ENCODE data around the gene GALNT4.

Gene GALNT4

DNA sequence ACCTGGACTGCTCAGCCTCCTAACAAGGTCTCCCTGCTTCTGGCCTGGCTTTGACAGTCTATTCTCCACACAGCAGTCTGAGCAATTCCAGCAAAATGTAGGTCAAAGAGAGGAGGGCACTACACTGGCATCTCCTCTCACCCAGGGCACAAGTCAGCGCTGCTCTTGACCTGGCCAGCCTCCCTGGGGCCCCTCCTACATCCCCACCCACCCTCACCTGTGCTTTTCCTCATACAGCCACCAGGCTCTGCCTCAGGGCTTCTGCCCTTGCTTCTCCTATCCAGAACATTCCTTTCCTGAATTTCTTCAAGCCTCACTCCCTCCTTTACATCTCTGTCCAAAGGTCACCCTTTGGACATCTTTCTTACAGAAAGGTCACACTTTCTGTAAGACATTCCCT, 33.7 kb downstream of the GALNT4 start:
- no peak for DNase-seq

GRCh38 chr12:89486264-89486663, 38.3 kb downstream of the GALNT4 start:
- DNase-seq: no peak

DNA sequence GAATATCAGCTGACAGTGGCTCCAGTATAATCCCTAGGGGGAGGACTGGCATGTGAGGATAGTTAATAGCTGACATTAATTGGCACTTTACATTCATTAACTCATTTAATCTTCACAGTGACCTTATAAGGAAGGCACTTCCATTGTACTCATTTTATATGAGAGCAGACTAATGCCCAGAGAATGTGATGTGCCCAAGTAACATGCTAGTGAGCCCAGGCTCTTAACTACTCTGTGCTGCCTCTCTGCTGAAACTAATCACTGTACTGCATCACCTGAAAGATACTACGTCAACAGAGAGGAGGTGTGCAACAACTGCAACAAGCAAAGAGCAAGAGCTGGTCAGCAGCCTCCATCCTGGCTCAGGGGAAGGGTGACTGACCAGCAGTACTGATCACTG, 40.1 kb downstream of the GALNT4 start:
- no peak for DNase-seq

- no peak for DNase-seq
These were observed 43.2 kb downstream of the GALNT4 start for GRCh38 chr12:89481213-89481914.

DNA sequence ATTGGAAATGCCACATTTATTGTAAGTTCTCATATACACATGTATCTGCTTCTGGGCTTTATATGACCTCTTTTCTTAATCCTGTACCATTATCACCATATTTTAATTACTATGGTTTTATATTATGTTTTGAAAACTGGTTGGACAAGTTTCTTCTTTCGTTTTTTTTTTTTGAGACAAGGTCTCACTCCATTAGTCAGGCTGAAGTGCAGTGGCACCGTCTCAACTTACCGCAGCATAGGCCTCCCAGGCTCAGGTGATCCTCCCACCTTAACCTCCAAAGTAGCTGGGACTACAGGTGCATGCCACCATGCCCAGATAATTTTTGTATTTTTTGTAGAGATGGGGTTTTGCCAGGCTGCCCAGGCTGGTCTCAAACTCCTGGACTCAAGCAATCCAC, 44.6 kb downstream of the GALNT4 start:
- no peak for DNase-seq

DNA sequence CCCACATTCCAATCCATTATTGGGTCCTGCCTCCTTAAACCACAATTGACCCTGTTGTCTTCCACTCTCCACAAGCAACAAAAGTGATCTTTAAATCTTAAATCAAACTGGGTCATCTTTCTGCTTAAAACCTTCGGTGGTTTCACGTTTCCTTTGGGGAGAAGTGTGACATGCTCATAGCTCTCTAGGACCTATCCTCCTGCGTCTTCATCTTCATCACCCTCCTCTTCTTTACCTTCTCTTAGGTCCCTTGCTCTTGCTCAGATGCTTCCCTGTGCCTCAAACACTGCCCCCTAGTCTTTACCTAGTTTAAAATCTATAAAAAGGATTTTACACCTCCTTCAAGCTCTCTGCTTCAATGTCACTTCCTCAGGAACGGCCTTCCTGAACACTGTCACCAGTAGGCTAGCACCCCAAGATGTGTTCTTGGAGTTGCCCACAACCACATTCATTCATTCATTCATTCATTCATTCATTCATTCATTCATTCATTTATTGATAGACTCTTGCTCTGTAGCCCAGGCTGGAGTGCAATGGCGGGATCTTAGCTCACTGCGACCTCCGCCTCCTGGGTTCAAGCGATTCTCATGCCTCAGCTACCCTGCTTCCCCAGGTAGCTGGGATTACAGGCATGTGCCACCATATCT, 46.8 kb downstream of the GALNT4 start:
- no peak for DNase-seq

DNA sequence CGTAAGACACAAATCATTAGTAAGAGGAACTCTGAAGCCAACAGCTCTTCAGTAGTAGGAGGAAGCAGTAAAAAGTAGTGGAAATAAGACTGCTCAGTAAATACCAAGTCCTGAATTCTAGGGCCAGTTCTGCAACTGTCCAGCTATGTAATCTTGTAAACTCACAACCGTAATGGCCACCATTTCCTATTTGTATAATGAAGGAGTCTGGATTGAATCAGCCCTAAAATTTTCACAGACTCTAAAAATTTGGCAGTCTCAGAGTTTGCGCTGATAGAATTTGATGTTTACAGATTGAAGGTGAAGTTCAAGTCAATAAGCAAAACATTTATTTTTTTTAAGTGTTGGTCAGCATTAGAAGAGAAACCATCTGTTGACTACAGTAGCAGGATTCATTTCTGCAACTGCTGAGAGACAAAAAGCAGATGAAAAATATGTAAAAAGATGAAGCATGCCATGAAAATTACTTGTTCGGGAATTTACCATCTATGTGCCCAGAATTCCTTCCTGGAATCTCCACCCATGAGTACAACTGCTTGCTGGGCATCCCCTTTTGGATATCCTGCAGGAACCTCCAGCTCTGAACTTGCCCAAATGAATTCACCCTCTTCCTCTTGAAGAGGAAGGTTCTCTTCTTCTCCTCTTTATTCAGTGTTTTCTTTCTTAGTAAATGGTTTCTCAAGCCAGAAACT, 47.5 kb downstream of the GALNT4 start:
- DNase-seq: no peak

DNA sequence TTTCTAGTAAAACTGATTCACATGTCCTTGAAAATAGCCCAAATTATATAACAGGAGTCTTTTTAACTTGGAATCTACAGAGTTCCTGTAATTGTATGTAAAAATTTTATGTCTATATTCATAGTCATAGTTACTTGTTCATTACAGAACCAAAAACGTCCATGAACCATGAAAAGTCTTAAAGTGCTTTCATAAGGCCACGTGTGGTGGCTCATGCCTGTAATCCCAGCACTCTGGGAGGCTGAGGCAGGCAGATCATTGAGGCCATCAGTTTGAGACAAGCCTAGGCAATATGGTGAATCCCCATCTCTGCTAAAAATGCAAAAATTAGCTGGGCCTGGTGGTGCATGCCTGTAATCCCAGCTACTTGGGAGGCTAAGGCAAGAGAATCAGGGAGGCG, 48.4 kb downstream of the GALNT4 start:
- no peak for DNase-seq

- DNase-seq: no peak
These were observed 49.2 kb downstream of the GALNT4 start for GRCh38 chr12:89475203-89475990.

GRCh38 chr12:89474615-89475014, 50.0 kb downstream of the GALNT4 start:
- DNase-seq: no peak

Data from NCI-H748 treated with DMSO at 0.1 percent for 48 hours (cell line).